NCI-H1436 (cell line): ENCODE measurements around the gene OR2T3.
"Not testable (repeated sequence)": the region's sequence is repeated elsewhere in the genome, so short reads cannot be mapped to it uniquely, and the experiment has no call there.

Source experiments
- DNase-seq: peaks from one replicate; lab custom pipeline; 2025; lab: John Stamatoyannopoulos, UW

OR2T3 gene

GRCh38 chr1:248472111-248472510, 1.0 kb upstream of the OR2T3 start:
- DNase-seq = not testable (repeated sequence)

GRCh38 chr1:248475660-248476059, 2.5 kb downstream of the OR2T3 start:
- not testable (repeated sequence) for DNase-seq

- not testable (repeated sequence) for DNase-seq
These were observed 8.8 kb downstream of the OR2T3 start for GRCh38 chr1:248481686-248482579.

GRCh38 chr1:248488289-248488688, 15.1 kb downstream of the OR2T3 start, which contains the start of gene OR2T5:
Gene OR2T5 (plus strand): TSS chr1:248488589. CDS start chr1:248488589, 0 bp downstream.
- DNase-seq = not testable (repeated sequence)

- not testable (repeated sequence) for DNase-seq
These were observed 23.5 kb downstream of the OR2T3 start for GRCh38 chr1:248496661-248497060.

- DNase-seq = not testable (repeated sequence)
These were observed 27.3 kb downstream of the OR2T3 start for GRCh38 chr1:248500305-248501035.

- not testable (repeated sequence) for DNase-seq
These were observed 34.6 kb downstream of the OR2T3 start, which contains the start of gene OR2G6 for GRCh38 chr1:248507773-248508172. Gene OR2G6 (plus strand): TSS chr1:248508073. CDS start chr1:248521647, 13,574 bp downstream.

- DNase-seq = not testable (repeated sequence)
These were observed 37.1 kb downstream of the OR2T3 start for GRCh38 chr1:248510217-248510616.

GRCh38 chr1:248521856-248522255, 48.7 kb downstream of the OR2T3 start:
- DNase-seq = no peak
